Esophagus squamous epithelium (tissue), 4 donors: ENCODE measurements around the gene ZMYND8.

Source experiments
- CTCF ChIP-seq, 6 experiments: fragments of 450-650 bp in 4 of 6; fragments of 200-600 bp in 2 of 6; sonication (generic) in 2 of 6; IDR thresholded peaks; one replicate each; pipeline ENCODE4 v1.5.1; 2016 to 2019; ENCODE audit warnings: antibody characterized with exemption in 6 of 6, mild to moderate bottlenecking in 4 of 6, moderate library complexity in 4 of 6
- POLR2A ChIP-seq, 4 donors: fragments of 450-650 bp; IDR thresholded peaks; one replicate each; pipeline ENCODE4 v1.6.1; 2017; ENCODE audit warnings: antibody characterized with exemption in 4 of 4, mild to moderate bottlenecking in 4 of 4, moderate library complexity in 3 of 4

GRCh38 chr20:47345214-47345613, 11.3 kb downstream of the ZMYND8 start:
- TF ChIP-seq CTCF (IDR thresholded peaks at IDR 0.05) = no peak
- no peak for TF ChIP-seq POLR2A (IDR thresholded peaks at IDR 0.05)
